HEK293 (cell line): ENCODE data around the gene RPSA.
A peak's percentile ranks its signal among the peaks of the same experiment; 100 is the strongest.

Experiments used
- EGR2 ChIP-seq: fragments of 450-650 bp; formaldehyde crosslinking; IDR thresholded peaks from 2 replicates; pipeline ENCODE4 v1.5.1; 2016; ENCODE audit warnings: low read depth, missing biosample characterization, missing genetic modification characterization
- KLF10 ChIP-seq: fragments of 450-650 bp; IDR thresholded peaks from 2 replicates; pipeline ENCODE4 v1.5.1; 2018; ENCODE audit warnings: missing biosample characterization, mild to moderate bottlenecking, missing genetic modification characterization
- KLF8 ChIP-seq: fragments of 450-650 bp; formaldehyde crosslinking; IDR thresholded peaks from 2 replicates; pipeline ENCODE4 v1.5.1; 2016; ENCODE audit warnings: missing biosample characterization, missing genetic modification characterization
- MYNN ChIP-seq: fragments of 450-650 bp; formaldehyde crosslinking; IDR thresholded peaks from 2 replicates; pipeline ENCODE4 v1.5.1; 2016; ENCODE audit warnings: missing biosample characterization, missing genetic modification characterization, borderline replicate concordance
- REPIN1 ChIP-seq: fragments of 450-650 bp; formaldehyde crosslinking; IDR thresholded peaks from 2 replicates; pipeline ENCODE4 v1.5.1; 2017; ENCODE audit warnings: missing biosample characterization, missing genetic modification characterization, low read depth
- SP2 ChIP-seq: fragments of 450-650 bp; formaldehyde crosslinking; IDR thresholded peaks from 2 replicates; pipeline ENCODE4 v1.5.1; 2016; ENCODE audit warnings: missing biosample characterization, missing genetic modification characterization
- WT1 ChIP-seq: fragments of 450-650 bp; formaldehyde crosslinking; IDR thresholded peaks from 2 replicates; pipeline ENCODE4 v1.5.1; 2016; ENCODE audit warnings: missing biosample characterization, missing genetic modification characterization
- ZBTB10 ChIP-seq: fragments of 450-650 bp; formaldehyde crosslinking; IDR thresholded peaks from 2 replicates; pipeline ENCODE4 v1.5.1; 2016; ENCODE audit warnings: missing biosample characterization, missing genetic modification characterization
- ZBTB26 ChIP-seq: fragments of 450-650 bp; formaldehyde crosslinking; optimal IDR thresholded peaks from 2 replicates; pipeline ENCODE3; 2016; ENCODE audit warnings: missing biosample characterization, mild to moderate bottlenecking, missing genetic modification characterization
- ZFP3 ChIP-seq: fragments of 450-650 bp; formaldehyde crosslinking; IDR thresholded peaks from 2 replicates; pipeline ENCODE4 v1.5.1; 2016; ENCODE audit warnings: low read depth, missing biosample characterization, missing genetic modification characterization
- ZNF114 ChIP-seq: fragments of 450-650 bp; formaldehyde crosslinking; IDR thresholded peaks from 2 replicates; pipeline ENCODE4 v1.5.0; 2017; ENCODE audit warnings: missing biosample characterization, missing genetic modification characterization
- ZNF146 ChIP-seq: fragments of 450-650 bp; formaldehyde crosslinking; IDR thresholded peaks from 2 replicates; pipeline ENCODE4 v1.5.1; 2016; ENCODE audit warnings: missing biosample characterization, missing genetic modification characterization
- ZNF19 ChIP-seq: fragments of 450-650 bp; formaldehyde crosslinking; IDR thresholded peaks from 2 replicates; pipeline ENCODE4; 2016; ENCODE audit warnings: missing biosample characterization, missing genetic modification characterization, low read depth
- ZNF292 ChIP-seq: fragments of 450-650 bp; formaldehyde crosslinking; IDR thresholded peaks from 2 replicates; pipeline ENCODE4 v1.5.1; 2016; ENCODE audit warnings: low read depth, missing biosample characterization, missing genetic modification characterization, borderline replicate concordance
- ZNF324 ChIP-seq: fragments of 450-650 bp; formaldehyde crosslinking; IDR thresholded peaks from 2 replicates; pipeline ENCODE4 v1.5.1; 2016; ENCODE audit warnings: missing biosample characterization, missing genetic modification characterization
- ZNF341 ChIP-seq: fragments of 450-650 bp; formaldehyde crosslinking; IDR thresholded peaks from 2 replicates; pipeline ENCODE4; 2016; ENCODE audit warnings: low read depth, missing biosample characterization, missing genetic modification characterization
- ZNF426 ChIP-seq: fragments of 450-650 bp; formaldehyde crosslinking; IDR thresholded peaks from 2 replicates; pipeline ENCODE4 v1.5.1; 2017; ENCODE audit warnings: missing biosample characterization, missing genetic modification characterization, mild to moderate bottlenecking, inconsistent platforms, moderate library complexity
- ZNF48 ChIP-seq: fragments of 450-650 bp; formaldehyde crosslinking; IDR thresholded peaks from 2 replicates; pipeline ENCODE4 v1.5.1; 2016; ENCODE audit warnings: missing biosample characterization, missing genetic modification characterization
- ZNF501 ChIP-seq: fragments of 450-650 bp; formaldehyde crosslinking; IDR thresholded peaks from 2 replicates; pipeline ENCODE4 v1.5.1; 2016; ENCODE audit warnings: missing biosample characterization, missing genetic modification characterization
- ZNF747 ChIP-seq: fragments of 450-650 bp; formaldehyde crosslinking; IDR thresholded peaks from 2 replicates; pipeline ENCODE4 v1.5.1; 2016; ENCODE audit warnings: missing biosample characterization, missing genetic modification characterization
- ZNF830 ChIP-seq: fragments of 450-650 bp; IDR thresholded peaks from 2 replicates; pipeline ENCODE4 v1.5.0; 2018; ENCODE audit warnings: missing biosample characterization, missing genetic modification characterization, low read depth, mild to moderate bottlenecking, moderate library complexity
- ZSCAN16 ChIP-seq: fragments of 450-650 bp; formaldehyde crosslinking; IDR thresholded peaks from 2 replicates; pipeline ENCODE4 v1.5.1; 2016; ENCODE audit warnings: missing biosample characterization, missing genetic modification characterization
- ZSCAN30 ChIP-seq: fragments of 450-650 bp; IDR thresholded peaks from 2 replicates; pipeline ENCODE4 v1.5.1; 2018; ENCODE audit warnings: missing biosample characterization, mild to moderate bottlenecking, missing genetic modification characterization, moderate library complexity
- TF ChIP-seq, protein P1 (sequence below): fragments of 450-650 bp; formaldehyde crosslinking; IDR thresholded peaks from 2 replicates; pipeline ENCODE4 v1.5.1; 2017; ENCODE audit warnings: missing biosample characterization, missing genetic modification characterization
- TF ChIP-seq, protein P2 (sequence below): fragments of 450-650 bp; formaldehyde crosslinking; conservative IDR thresholded peaks from 2 replicates; pipeline ENCODE4 v1.5.1; 2016; ENCODE audit warnings: low read depth, missing biosample characterization, missing genetic modification characterization
- TF ChIP-seq, protein P3 (sequence below): fragments of 450-650 bp; formaldehyde crosslinking; IDR thresholded peaks from 2 replicates; pipeline ENCODE4 v1.5.1; 2016; ENCODE audit warnings: missing biosample characterization, missing genetic modification characterization

Gene RPSA

GRCh38 chr3:39383045-39383880 lies 23.3 kb upstream of the RPSA start, which contains the start of gene SLC25A38 (continued):
- peak; percentile 38 for TF ChIP-seq SP2
- TF ChIP-seq ZNF426 (tag by site-specific recombination) = no peak
- no peak for TF ChIP-seq MYNN (tag by site-specific recombination)
- TF ChIP-seq, protein P1, sequence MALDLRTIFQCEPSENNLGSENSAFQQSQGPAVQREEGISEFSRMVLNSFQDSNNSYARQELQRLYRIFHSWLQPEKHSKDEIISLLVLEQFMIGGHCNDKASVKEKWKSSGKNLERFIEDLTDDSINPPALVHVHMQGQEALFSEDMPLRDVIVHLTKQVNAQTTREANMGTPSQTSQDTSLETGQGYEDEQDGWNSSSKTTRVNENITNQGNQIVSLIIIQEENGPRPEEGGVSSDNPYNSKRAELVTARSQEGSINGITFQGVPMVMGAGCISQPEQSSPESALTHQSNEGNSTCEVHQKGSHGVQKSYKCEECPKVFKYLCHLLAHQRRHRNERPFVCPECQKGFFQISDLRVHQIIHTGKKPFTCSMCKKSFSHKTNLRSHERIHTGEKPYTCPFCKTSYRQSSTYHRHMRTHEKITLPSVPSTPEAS = no peak
- peak; percentile 10; the same call in 1 of the 2 replicates for TF ChIP-seq ZNF341 (tag by site-specific recombination)
- TF ChIP-seq EGR2 (tag by site-specific recombination) = no peak
- no peak for TF ChIP-seq ZNF19 (tag by site-specific recombination)
- TF ChIP-seq REPIN1 (tag by site-specific recombination) = no peak
- peak; percentile 81 for TF ChIP-seq ZBTB26
- no peak for TF ChIP-seq ZNF747 (tag by site-specific recombination)
- no peak for TF ChIP-seq ZNF324
- TF ChIP-seq ZBTB10 = peak; percentile 48; the same call in 1 of the 2 replicates
- TF ChIP-seq ZNF146 = no peak
- TF ChIP-seq ZSCAN30 (tag by site-specific recombination) = 0 out of 2 replicates have a peak, but pooled peaks have one; percentile 8
- TF ChIP-seq KLF10 = peak; percentile 34; the same call in 1 of the 2 replicates
- peak; percentile 45; the same call in 1 of the 2 replicates for TF ChIP-seq KLF8
- TF ChIP-seq ZNF830 (tag by site-specific recombination) = no peak
- TF ChIP-seq ZNF501 (tag by site-specific recombination) = peak; percentile 20; the same call in 1 of the 2 replicates
- TF ChIP-seq, protein P2, sequence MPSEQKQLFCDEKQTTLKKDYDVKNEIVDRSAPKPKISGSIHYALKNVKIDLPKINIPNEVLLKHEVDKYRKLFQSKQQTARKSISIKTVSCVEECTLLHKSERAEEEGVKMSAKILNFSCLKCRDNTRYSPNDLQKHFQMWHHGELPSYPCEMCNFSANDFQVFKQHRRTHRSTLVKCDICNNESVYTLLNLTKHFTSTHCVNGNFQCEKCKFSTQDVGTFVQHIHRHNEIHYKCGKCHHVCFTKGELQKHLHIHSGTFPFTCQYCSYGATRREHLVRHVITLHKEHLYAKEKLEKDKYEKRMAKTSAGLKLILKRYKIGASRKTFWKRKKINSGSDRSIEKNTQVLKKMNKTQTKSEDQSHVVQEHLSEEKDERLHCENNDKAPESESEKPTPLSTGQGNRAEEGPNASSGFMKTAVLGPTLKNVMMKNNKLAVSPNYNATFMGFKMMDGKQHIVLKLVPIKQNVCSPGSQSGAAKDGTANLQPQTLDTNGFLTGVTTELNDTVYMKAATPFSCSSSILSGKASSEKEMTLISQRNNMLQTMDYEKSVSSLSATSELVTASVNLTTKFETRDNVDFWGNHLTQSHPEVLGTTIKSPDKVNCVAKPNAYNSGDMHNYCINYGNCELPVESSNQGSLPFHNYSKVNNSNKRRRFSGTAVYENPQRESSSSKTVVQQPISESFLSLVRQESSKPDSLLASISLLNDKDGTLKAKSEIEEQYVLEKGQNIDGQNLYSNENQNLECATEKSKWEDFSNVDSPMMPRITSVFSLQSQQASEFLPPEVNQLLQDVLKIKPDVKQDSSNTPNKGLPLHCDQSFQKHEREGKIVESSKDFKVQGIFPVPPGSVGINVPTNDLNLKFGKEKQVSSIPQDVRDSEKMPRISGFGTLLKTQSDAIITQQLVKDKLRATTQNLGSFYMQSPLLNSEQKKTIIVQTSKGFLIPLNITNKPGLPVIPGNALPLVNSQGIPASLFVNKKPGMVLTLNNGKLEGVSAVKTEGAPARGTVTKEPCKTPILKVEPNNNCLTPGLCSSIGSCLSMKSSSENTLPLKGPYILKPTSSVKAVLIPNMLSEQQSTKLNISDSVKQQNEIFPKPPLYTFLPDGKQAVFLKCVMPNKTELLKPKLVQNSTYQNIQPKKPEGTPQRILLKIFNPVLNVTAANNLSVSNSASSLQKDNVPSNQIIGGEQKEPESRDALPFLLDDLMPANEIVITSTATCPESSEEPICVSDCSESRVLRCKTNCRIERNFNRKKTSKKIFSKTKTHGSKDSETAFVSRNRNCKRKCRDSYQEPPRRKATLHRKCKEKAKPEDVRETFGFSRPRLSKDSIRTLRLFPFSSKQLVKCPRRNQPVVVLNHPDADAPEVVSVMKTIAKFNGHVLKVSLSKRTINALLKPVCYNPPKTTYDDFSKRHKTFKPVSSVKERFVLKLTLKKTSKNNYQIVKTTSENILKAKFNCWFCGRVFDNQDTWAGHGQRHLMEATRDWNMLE = peak; percentile 97
- TF ChIP-seq ZFP3 (tag by site-specific recombination) = no peak
- TF ChIP-seq ZNF114 (tag by site-specific recombination) = no peak
- no peak for TF ChIP-seq ZSCAN16 (tag by site-specific recombination)
- no peak for TF ChIP-seq WT1
- TF ChIP-seq, protein P3, sequence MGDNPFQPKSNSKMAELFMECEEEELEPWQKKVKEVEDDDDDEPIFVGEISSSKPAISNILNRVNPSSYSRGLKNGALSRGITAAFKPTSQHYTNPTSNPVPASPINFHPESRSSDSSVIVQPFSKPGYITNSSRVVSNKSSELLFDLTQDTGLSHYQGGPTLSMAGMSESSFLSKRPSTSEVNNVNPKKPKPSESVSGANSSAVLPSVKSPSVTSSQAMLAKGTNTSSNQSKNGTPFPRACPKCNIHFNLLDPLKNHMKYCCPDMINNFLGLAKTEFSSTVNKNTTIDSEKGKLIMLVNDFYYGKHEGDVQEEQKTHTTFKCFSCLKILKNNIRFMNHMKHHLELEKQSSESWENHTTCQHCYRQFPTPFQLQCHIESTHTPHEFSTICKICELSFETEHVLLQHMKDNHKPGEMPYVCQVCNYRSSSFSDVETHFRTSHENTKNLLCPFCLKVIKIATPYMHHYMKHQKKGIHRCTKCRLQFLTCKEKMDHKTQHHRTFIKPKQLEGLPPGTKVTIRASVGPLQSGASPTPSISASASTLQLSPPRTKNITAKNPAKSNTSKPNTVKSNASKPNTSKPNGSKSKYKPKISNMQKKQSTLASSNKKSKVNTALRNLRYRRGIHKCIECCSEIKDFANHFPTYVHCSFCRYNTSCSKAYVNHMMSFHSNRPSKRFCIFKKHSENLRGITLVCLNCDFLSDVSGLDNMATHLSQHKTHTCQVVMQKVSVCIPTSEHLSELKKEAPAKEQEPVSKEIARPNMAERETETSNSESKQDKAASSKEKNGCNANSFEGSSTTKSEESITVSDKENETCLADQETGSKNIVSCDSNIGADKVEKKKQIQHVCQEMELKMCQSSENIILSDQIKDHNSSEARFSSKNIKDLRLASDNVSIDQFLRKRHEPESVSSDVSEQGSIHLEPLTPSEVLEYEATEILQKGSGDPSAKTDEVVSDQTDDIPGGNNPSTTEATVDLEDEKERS (tag by site-specific recombination) = no peak
- TF ChIP-seq ZNF48 = no peak
- no peak for TF ChIP-seq ZNF292 (tag by site-specific recombination)
